Natural killer cell (primary cell): ENCODE measurements around the gene PLXNB1. TPM values are rescaled to one million over a fixed set of nuclear protein-coding genes. Genes with fewer than 3 reads are reported as not detected.

Experiments
- ATAC-seq, 3 donors: fragments of 150-1000 bp in 2 of 3; fragments of 200-7000 bp in 1 of 3; cut with Tn5 transposase; 1 replicate in 1 of 3; 2 replicates in 2 of 3; pipeline ENCODE4 v1.10.0; 2021; ENCODE audit warnings: mild to moderate bottlenecking in 2 of 3, moderate library complexity in 2 of 3
- DNase-seq, 2 donors: peaks; one replicate each; pipeline versions ENCODE4 v3.0.0 to v3.0.0-alpha.2; 2013 to 2021; ENCODE audit warnings: mixed read lengths in 1 of 2
- H3K27ac ChIP-seq: one replicate; pipeline ENCODE4 v1.5.1; 2013; ENCODE audit warnings: mild to moderate bottlenecking, low read length
- H3K27me3 ChIP-seq: one replicate; pipeline ENCODE4 v1.6.1; 2013; ENCODE audit warnings: low read length; ENCODE audit not compliant: control insufficient read depth, insufficient read depth
- H3K36me3 ChIP-seq: one replicate; pipeline ENCODE4 v1.6.1; 2013; ENCODE audit warnings: low read length; ENCODE audit not compliant: control insufficient read depth, insufficient read depth
- H3K4me1 ChIP-seq: one replicate; pipeline ENCODE4 v1.6.1; 2013; ENCODE audit warnings: low read length; ENCODE audit not compliant: control insufficient read depth, insufficient read depth
- H3K4me3 ChIP-seq: one replicate; pipeline ENCODE4 v1.5.1; 2013; ENCODE audit warnings: low read length
- H3K9me3 ChIP-seq: one replicate; pipeline ENCODE4 v1.6.1; 2013; ENCODE audit warnings: low read length; ENCODE audit not compliant: control insufficient read depth, insufficient read depth
- H3K27ac Mint-ChIP-seq, 2 donors: one replicate each; pipeline ENCODE4 v1.8.0; 2022; ENCODE audit warnings: mild to moderate bottlenecking in 2 of 2, mixed read lengths in 2 of 2, moderate library complexity in 1 of 2
- H3K27me3 Mint-ChIP-seq, 2 donors: one replicate each; pipeline ENCODE4 v1.8.0; 2022; ENCODE audit warnings: low read depth in 2 of 2, mixed read lengths in 2 of 2
- H3K36me3 Mint-ChIP-seq: one replicate; pipeline ENCODE4 v1.8.0; 2022; ENCODE audit warnings: mixed read lengths
- H3K4me1 Mint-ChIP-seq, 2 donors: one replicate each; pipeline ENCODE4 v1.8.0; 2022; ENCODE audit warnings: mixed read lengths in 2 of 2
- H3K4me3 Mint-ChIP-seq: one replicate; pipeline ENCODE4 v1.8.0; 2022; ENCODE audit warnings: mild to moderate bottlenecking, moderate library complexity, mixed read lengths
- H3K9me3 Mint-ChIP-seq, 2 donors: one replicate each; pipeline ENCODE4 v1.8.0; 2022; ENCODE audit warnings: mixed read lengths in 2 of 2
- CTCF ChIP-seq: fragments of 200-600 bp; IDR thresholded peaks from one replicate; pipeline ENCODE4 v1.8.0; 2022; ENCODE audit warnings: antibody characterized with exemption
- WGBS: methylation state at CpG from one replicate; pipeline ENCODE4 v1.1.7; 2013; ENCODE audit warnings: missing lambda C conversion rate; ENCODE audit not compliant: insufficient coverage; 5-methylcytosine and 5-hydroxymethylcytosine counted together
- intact Hi-C: fragments of 100-400 bp; cut with micrococcal nuclease; formaldehyde crosslinking; loops from one replicate; pipeline ENCODE4 v1.14.2; 2022
- total RNA-seq, 4 donors: library from RNA; stranded (reverse); fragments of 120-200 nt in 1 of 4; gene quantifications; one replicate each; pipeline versions ENCODE4 v1.2.3 to v1.2.4, GENCODE V29; 2013 to 2022

PLXNB1 gene
- total RNA-seq, 3 donors from 2014 or later (not counting 1 experiment from before 2014, with no cell fraction given), result 4.3 to 5.0 (median 4.4) TPM

- peaks cover 56% of the 10 kb centered on the region for H3K4me1 ChIP-seq
- H3K4me3 ChIP-seq, result no peak overlapping the region
- Mint-ChIP-seq H3K36me3 (no peaks in the 10 kb centered on the region), H3K4me1 (peaks cover 19 to 38% of the 10 kb centered on the region in 2 donors), H3K27me3 (no peaks in the 10 kb centered on the region), H3K4me3 (no peak overlapping the region), H3K27ac (no peak overlapping the region), H3K9me3 (no peaks in the 10 kb centered on the region)
- TF ChIP-seq CTCF, result peak; percentile 94
- no peaks in the 10 kb centered on the region for H3K9me3 ChIP-seq
- intact Hi-C loops, result loop anchor here (1.0 kb wide), 4 partner anchors 35 to 204 kb away; no protein-coding TSS in a partner anchor
- H3K27me3 ChIP-seq, result no peaks in the 10 kb centered on the region
- peaks cover 11% of the 10 kb centered on the region for H3K36me3 ChIP-seq
- ATAC-seq, result peak; percentile 35 to 52 (median 37)
- peak; percentile 79 to 96 for DNase-seq
- 48% methylated on average over 7 of the region's 7 CpGs for WGBS
- H3K27ac ChIP-seq, result peak overlapping the region; percentile 16
These were observed 6.0 kb upstream of the PLXNB1 start for GRCh38 chr3:48435774-48436476.

GRCh38 chr3:48435223-48435595, 5.3 kb upstream of the PLXNB1 start:
- Histone ChIP-seq H3K27me3 (no peaks in the 10 kb centered on the region), H3K36me3 (peaks cover 11% of the 10 kb centered on the region), H3K4me1 (peaks cover 53% of the 10 kb centered on the region), H3K4me3 (no peak overlapping the region), H3K27ac (no peak overlapping the region), H3K9me3 (no peaks in the 10 kb centered on the region)
- no peaks in the 10 kb centered on the region for H3K27me3 Mint-ChIP-seq
- H3K4me3 Mint-ChIP-seq, result no peak overlapping the region
- ATAC-seq (no peak), DNase-seq (no peak)
- intact Hi-C loops, result no loop called here
- H3K27ac Mint-ChIP-seq, result no peak overlapping the region
- TF ChIP-seq CTCF, result no peak
- 94% methylated on average over 4 of the region's 4 CpGs for WGBS
- peaks cover 16 to 38% of the 10 kb centered on the region in 2 donors for H3K4me1 Mint-ChIP-seq
- H3K36me3 Mint-ChIP-seq, result no peaks in the 10 kb centered on the region
- H3K9me3 Mint-ChIP-seq, result no peaks in the 10 kb centered on the region

- no peak overlapping the region for H3K27ac ChIP-seq
These were observed 4.8 kb upstream of the PLXNB1 start for GRCh38 chr3:48434591-48435222.

More at GRCh38 chr3:48434591-48435222, 4.8 kb upstream of the PLXNB1 start:
- H3K27me3 ChIP-seq, result no peaks in the 10 kb centered on the region
- H3K9me3 ChIP-seq, result no peaks in the 10 kb centered on the region
- Mint-ChIP-seq H3K27ac (peak overlapping the region in 1 of 2 donors; percentile 11), H3K4me1 (peaks cover 11 to 38% of the 10 kb centered on the region in 2 donors), H3K36me3 (no peaks in the 10 kb centered on the region), H3K4me3 (no peak overlapping the region), H3K9me3 (no peaks in the 10 kb centered on the region), H3K27me3 (no peaks in the 10 kb centered on the region)
- intact Hi-C loops, result no loop called here
- peaks cover 11% of the 10 kb centered on the region for H3K36me3 ChIP-seq
- no peak for TF ChIP-seq CTCF
- ATAC-seq (no peak), DNase-seq (peak in 1 of 2 donors; percentile 39)
- 72% methylated on average over 15 of the region's 15 CpGs for WGBS
- H3K4me1 ChIP-seq, result peaks cover 57% of the 10 kb centered on the region
- H3K4me3 ChIP-seq, result no peak overlapping the region
